B cell (primary cell): ENCODE measurements around the gene BECN2. TPM values are rescaled to one million over a fixed set of nuclear protein-coding genes. Genes with fewer than 3 reads are reported as not detected.

ENCODE experiments used
- ATAC-seq: fragments of 200-7000 bp; cut with Tn5 transposase; one replicate; pipeline ENCODE4 v1.10.0; 2021; ENCODE audit warnings: low read depth, mild to moderate bottlenecking, moderate number of reproducible peaks, moderate library complexity
- CTCF ChIA-PET: fragments of 350-600 bp; sonication (Branson Sonifier 250); formaldehyde crosslinking; loops from one replicate; lab custom pipeline; 2021; ENCODE audit warnings: antibody characterized with exemption, inconsistent platforms; lab: Charles Lee
- POLR2A ChIA-PET: fragments of 350-600 bp; sonication (Branson Sonifier 250); formaldehyde crosslinking; loops from one replicate; lab custom pipeline; 2021; ENCODE audit warnings: antibody characterized with exemption; lab: Charles Lee
- DNase-seq: peaks from one replicate; pipeline ENCODE4 v3.0.0; 2013
- H2AFZ ChIP-seq: 2 replicates; pipeline ENCODE4 v1.6.1; 2012; ENCODE audit warnings: mild to moderate bottlenecking, low read depth, low read length; ENCODE audit not compliant: insufficient read depth, poor library complexity, severe bottlenecking
- H3K27ac ChIP-seq, 2 donors: 1 replicate in 1 of 2; 2 replicates in 1 of 2; pipeline ENCODE4 v1.5.1; 2012 to 2013; ENCODE audit warnings: low read length in 2 of 2, mild to moderate bottlenecking in 2 of 2, moderate library complexity in 1 of 2
- H3K27me3 ChIP-seq, 4 experiments: fragments of 200-600 bp in 1 of 4; sonication (generic) in 1 of 4; replicated peaks in 1 of 4; 1 replicate in 2 of 4; 2 replicates in 2 of 4; pipeline versions ENCODE4 v1.6.1 to v1.7.0; 2013 to 2016; ENCODE audit warnings: low read length in 3 of 4, mild to moderate bottlenecking in 2 of 4, mixed read lengths in 1 of 4, moderate library complexity in 1 of 4; ENCODE audit not compliant: insufficient read depth in 4 of 4, control insufficient read depth in 3 of 4; ENCODE audit errors: control extremely low read depth in 1 of 4
- H3K36me3 ChIP-seq, 2 experiments: replicated peaks in 1 of 2; 1 replicate in 1 of 2; 2 replicates in 1 of 2; pipeline versions ENCODE4 v1.6.1 to v1.7.1; 2013; ENCODE audit warnings: low read length in 1 of 2; ENCODE audit not compliant: insufficient read depth in 2 of 2, control insufficient read depth in 1 of 2; ENCODE audit errors: control extremely low read depth in 1 of 2, extremely low read depth in 1 of 2
- H3K4me1 ChIP-seq, 2 donors: fragments of 200-600 bp in 1 of 2; sonication (generic) in 1 of 2; 1 replicate in 1 of 2; 2 replicates in 1 of 2; pipeline versions ENCODE4 v1.5.1 to v1.6.1; 2013 to 2017; ENCODE audit warnings: low read length in 2 of 2; ENCODE audit not compliant: control insufficient read depth in 2 of 2, insufficient read depth in 2 of 2
- H3K4me2 ChIP-seq: replicated peaks from 2 replicates; pipeline ENCODE3; 2012; ENCODE audit warnings: mild to moderate bottlenecking, low read depth, low read length; ENCODE audit not compliant: poor library complexity, severe bottlenecking
- H3K4me3 ChIP-seq, 5 experiments: fragments of 200-600 bp in 1 of 5; sonication (generic) in 1 of 5; 1 replicate in 3 of 5; 2 replicates in 2 of 5; pipeline versions ENCODE4 v1.5.1 to v1.7.0; 2011 to 2016; ENCODE audit warnings: low read length in 4 of 5, mild to moderate bottlenecking in 4 of 5, low read depth in 2 of 5, control low read depth in 1 of 5, moderate library complexity in 1 of 5; ENCODE audit not compliant: insufficient read depth in 1 of 5; ENCODE audit errors: control extremely low read depth in 1 of 5, extremely low read depth in 1 of 5
- H3K79me2 ChIP-seq: fragments of 200-600 bp; sonication (generic); one replicate; pipeline ENCODE4 v1.6.0; 2016; ENCODE audit warnings: low read length; ENCODE audit not compliant: control insufficient read depth, insufficient read depth
- H3K9ac ChIP-seq: fragments of 200-600 bp; sonication (generic); 2 replicates; pipeline ENCODE4 v1.6.1; 2017; ENCODE audit warnings: mild to moderate bottlenecking, low read length, moderate library complexity
- H3K9me3 ChIP-seq, 3 donors: one replicate each; pipeline versions ENCODE4 v1.6.1 to v1.7.1; 2013; ENCODE audit warnings: low read length in 2 of 3; ENCODE audit not compliant: control insufficient read depth in 2 of 3, insufficient read depth in 1 of 3; ENCODE audit errors: control extremely low read depth in 1 of 3
- H4K20me1 ChIP-seq: 2 replicates; pipeline ENCODE4 v1.6.0; 2012; ENCODE audit warnings: mild to moderate bottlenecking, low read length; ENCODE audit not compliant: insufficient read depth, control insufficient read depth, poor library complexity, severe bottlenecking
- H3K27ac Mint-ChIP-seq: one replicate; pipeline ENCODE4 v1.8.0; 2021; ENCODE audit warnings: mixed read lengths
- H3K27me3 Mint-ChIP-seq: one replicate; pipeline ENCODE4 v1.8.0; 2021; ENCODE audit warnings: mixed read lengths
- H3K4me1 Mint-ChIP-seq: one replicate; pipeline ENCODE4 v1.8.0; 2021; ENCODE audit warnings: mixed read lengths
- H3K4me3 Mint-ChIP-seq: one replicate; pipeline ENCODE4 v1.8.0; 2021; ENCODE audit warnings: mixed read lengths
- H3K9me3 Mint-ChIP-seq: one replicate; pipeline ENCODE4 v1.8.0; 2022; ENCODE audit warnings: mixed read lengths; ENCODE audit not compliant: insufficient read depth
- CTCF ChIP-seq: fragments of 200-600 bp; IDR thresholded peaks from one replicate; pipeline ENCODE4 v1.8.0; 2022; ENCODE audit warnings: antibody characterized with exemption, mild to moderate bottlenecking
- WGBS: methylation state at CpG from one replicate; pipeline ENCODE4 v1.1.5; 2013; ENCODE audit warnings: missing lambda C conversion rate; ENCODE audit not compliant: insufficient coverage; 5-methylcytosine and 5-hydroxymethylcytosine counted together
- intact Hi-C: fragments of 100-400 bp; cut with micrococcal nuclease; formaldehyde crosslinking; loops from one replicate; pipeline ENCODE4 v1.10.0; 2022
- polyA plus RNA-seq: library from polyadenylated mRNA; depleted of rRNA; stranded (reverse); fragments of >200 nt; gene quantifications from 2 replicates; pipeline ENCODE4 v1.2.3, GENCODE V29; 2012
- total RNA-seq, 2 donors: library from RNA; stranded (reverse); fragments of 120-200 nt in 1 of 2; gene quantifications; 1 replicate in 1 of 2; 2 replicates in 1 of 2; pipeline versions ENCODE4 v1.2.3 to v1.2.4, GENCODE V29; 2013 to 2022

The BECN2 gene
- total and polyA plus RNA-seq, 2 donors (not counting 1 experiment from before 2014, with no cell fraction given): not detected

- H3K4me3 ChIP-seq: no peak overlapping the region
- no peaks in the 10 kb centered on the region for H3K4me1 ChIP-seq
- no peaks in the 10 kb centered on the region for H3K27me3 ChIP-seq
- no peaks in the 10 kb centered on the region for H4K20me1 ChIP-seq
- DNase-seq (no peak), ATAC-seq (no peak)
- intact Hi-C loops: no loop called here
- H3K27ac ChIP-seq: no peak overlapping the region
- no peaks in the 10 kb centered on the region for H3K4me1 Mint-ChIP-seq
- no peak overlapping the region for H3K4me2 ChIP-seq
- no peak overlapping the region for H3K9ac ChIP-seq
- no peaks in the 10 kb centered on the region for H3K9me3 ChIP-seq
- peaks cover 4% of the 10 kb centered on the region for H3K27me3 Mint-ChIP-seq
- no peak overlapping the region for H3K27ac Mint-ChIP-seq
- ChIA-PET POLR2A (no interaction called here), CTCF (interaction anchor here (1.2 to 4.1 kb wide), 3 partner anchors 9 to 12 kb away, joined by 3 to 23 read pairs (median 4); partner anchors contain the start of gene MAP1LC3C)
- no peak overlapping the region for H3K4me3 Mint-ChIP-seq
- no peaks in the 10 kb centered on the region for H3K79me2 ChIP-seq
- no peak for TF ChIP-seq CTCF
- 90% methylated on average over 2 of the region's 3 CpGs for WGBS
- H3K36me3 ChIP-seq: no peaks in the 10 kb centered on the region
- H3K9me3 Mint-ChIP-seq: no peaks in the 10 kb centered on the region
- no peak overlapping the region for H2AFZ ChIP-seq
Measured at GRCh38 chr1:242006976-242007375, 49.4 kb downstream of the BECN2 start.

Other genes with a start within 250 kb of the BECN2 start
- gene EXO1, start 109.6 kb upstream of the BECN2 start, total RNA-seq: 1.2 and 1.6 TPM in 2 replicates
- gene EXO1, start 109.6 kb upstream of the BECN2 start, polyA plus RNA-seq: 0.50 and 0.73 TPM in 2 replicates
- gene MAP1LC3C, start 41.3 kb downstream of the BECN2 start, total RNA-seq: not detected in 2 replicates
- gene MAP1LC3C, start 41.3 kb downstream of the BECN2 start, polyA plus RNA-seq: not detected in 2 replicates